ENCODE data around the gene WASL.

DNA sequence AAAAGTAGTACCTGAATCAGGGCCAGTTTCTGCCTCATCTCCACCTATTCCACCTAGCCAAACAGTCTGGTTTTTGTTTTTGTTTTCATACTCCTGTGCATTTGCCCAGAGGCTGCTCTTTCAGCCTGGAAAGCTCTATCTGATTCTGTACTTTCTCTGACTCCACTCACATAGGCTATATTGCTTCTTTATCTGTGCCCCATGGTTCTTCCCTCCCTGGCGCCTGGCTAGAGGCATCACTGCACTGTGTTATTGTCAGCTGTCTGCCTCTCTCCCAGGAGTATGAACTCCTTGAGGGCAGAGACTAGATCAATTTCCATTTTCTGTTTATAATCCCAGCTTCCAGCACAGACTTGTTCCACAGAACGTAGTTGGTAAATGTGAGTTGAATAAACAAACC lies 98.2 kb downstream of the WASL start:
- TF ChIP-seq, protein P1, sequence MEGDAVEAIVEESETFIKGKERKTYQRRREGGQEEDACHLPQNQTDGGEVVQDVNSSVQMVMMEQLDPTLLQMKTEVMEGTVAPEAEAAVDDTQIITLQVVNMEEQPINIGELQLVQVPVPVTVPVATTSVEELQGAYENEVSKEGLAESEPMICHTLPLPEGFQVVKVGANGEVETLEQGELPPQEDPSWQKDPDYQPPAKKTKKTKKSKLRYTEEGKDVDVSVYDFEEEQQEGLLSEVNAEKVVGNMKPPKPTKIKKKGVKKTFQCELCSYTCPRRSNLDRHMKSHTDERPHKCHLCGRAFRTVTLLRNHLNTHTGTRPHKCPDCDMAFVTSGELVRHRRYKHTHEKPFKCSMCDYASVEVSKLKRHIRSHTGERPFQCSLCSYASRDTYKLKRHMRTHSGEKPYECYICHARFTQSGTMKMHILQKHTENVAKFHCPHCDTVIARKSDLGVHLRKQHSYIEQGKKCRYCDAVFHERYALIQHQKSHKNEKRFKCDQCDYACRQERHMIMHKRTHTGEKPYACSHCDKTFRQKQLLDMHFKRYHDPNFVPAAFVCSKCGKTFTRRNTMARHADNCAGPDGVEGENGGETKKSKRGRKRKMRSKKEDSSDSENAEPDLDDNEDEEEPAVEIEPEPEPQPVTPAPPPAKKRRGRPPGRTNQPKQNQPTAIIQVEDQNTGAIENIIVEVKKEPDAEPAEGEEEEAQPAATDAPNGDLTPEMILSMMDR (IDR thresholded peaks at IDR 0.05), result no peak
- TF ChIP-seq POLR2A (IDR thresholded peaks at IDR 0.05), result no peak

Measured in testis (tissue), 2 donors.